ENCODE results near the gene CST5. TPM values are rescaled to one million over a fixed set of nuclear protein-coding genes. Genes with fewer than 3 reads are reported as not detected.

The CST5 gene
- polyA plus RNA-seq, 1 donor from 2014 or later, result not detected

DNA sequence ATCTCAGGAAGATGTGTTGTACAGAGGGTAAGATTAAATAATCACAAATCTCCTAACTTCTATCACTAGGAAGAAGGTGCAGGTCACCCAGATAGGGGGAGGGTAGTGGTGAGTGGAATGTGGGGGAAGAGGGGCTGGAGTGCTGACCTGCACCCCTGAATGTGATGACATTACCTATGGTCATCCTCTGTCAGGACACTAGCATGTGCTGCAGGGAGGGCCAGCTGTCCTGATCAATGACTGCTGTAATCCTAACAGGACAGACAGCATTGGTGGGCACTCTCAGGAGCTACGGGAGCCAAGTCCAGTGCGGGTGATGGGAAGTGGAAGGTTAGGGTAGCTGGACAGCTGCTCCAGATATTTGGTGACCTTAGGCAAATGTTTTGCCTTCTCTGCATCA is 45.2 kb upstream of the CST5 start:
- H3K9ac ChIP-seq (ENCODE audit: low read length), result no peak overlapping the region
- TF ChIP-seq MXI1 (conservative IDR thresholded peaks at IDR 0.05; ENCODE audit: poor library complexity, severe bottlenecking) (no peak), EP300 (conservative IDR thresholded peaks at IDR 0.05; ENCODE audit: poor library complexity, severe bottlenecking) (no peak), TAF1 (IDR thresholded peaks at IDR 0.05; ENCODE audit: low read depth) (no peak), RAD21 (conservative IDR thresholded peaks at IDR 0.05) (no peak), SMC3 (conservative IDR thresholded peaks at IDR 0.05; ENCODE audit: poor library complexity) (no peak), EZH2 (IDR thresholded peaks at IDR 0.05; ENCODE audit: borderline replicate concordance, insufficient read depth, low read length, poor library complexity, severe bottlenecking) (no peak), POLR2AphosphoS5 (IDR thresholded peaks at IDR 0.05) (no peak)
- TF ChIP-seq, protein P1, sequence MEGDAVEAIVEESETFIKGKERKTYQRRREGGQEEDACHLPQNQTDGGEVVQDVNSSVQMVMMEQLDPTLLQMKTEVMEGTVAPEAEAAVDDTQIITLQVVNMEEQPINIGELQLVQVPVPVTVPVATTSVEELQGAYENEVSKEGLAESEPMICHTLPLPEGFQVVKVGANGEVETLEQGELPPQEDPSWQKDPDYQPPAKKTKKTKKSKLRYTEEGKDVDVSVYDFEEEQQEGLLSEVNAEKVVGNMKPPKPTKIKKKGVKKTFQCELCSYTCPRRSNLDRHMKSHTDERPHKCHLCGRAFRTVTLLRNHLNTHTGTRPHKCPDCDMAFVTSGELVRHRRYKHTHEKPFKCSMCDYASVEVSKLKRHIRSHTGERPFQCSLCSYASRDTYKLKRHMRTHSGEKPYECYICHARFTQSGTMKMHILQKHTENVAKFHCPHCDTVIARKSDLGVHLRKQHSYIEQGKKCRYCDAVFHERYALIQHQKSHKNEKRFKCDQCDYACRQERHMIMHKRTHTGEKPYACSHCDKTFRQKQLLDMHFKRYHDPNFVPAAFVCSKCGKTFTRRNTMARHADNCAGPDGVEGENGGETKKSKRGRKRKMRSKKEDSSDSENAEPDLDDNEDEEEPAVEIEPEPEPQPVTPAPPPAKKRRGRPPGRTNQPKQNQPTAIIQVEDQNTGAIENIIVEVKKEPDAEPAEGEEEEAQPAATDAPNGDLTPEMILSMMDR (IDR thresholded peaks at IDR 0.05; ENCODE audit: poor library complexity, severe bottlenecking), result no peak
- TF ChIP-seq, protein P2, sequence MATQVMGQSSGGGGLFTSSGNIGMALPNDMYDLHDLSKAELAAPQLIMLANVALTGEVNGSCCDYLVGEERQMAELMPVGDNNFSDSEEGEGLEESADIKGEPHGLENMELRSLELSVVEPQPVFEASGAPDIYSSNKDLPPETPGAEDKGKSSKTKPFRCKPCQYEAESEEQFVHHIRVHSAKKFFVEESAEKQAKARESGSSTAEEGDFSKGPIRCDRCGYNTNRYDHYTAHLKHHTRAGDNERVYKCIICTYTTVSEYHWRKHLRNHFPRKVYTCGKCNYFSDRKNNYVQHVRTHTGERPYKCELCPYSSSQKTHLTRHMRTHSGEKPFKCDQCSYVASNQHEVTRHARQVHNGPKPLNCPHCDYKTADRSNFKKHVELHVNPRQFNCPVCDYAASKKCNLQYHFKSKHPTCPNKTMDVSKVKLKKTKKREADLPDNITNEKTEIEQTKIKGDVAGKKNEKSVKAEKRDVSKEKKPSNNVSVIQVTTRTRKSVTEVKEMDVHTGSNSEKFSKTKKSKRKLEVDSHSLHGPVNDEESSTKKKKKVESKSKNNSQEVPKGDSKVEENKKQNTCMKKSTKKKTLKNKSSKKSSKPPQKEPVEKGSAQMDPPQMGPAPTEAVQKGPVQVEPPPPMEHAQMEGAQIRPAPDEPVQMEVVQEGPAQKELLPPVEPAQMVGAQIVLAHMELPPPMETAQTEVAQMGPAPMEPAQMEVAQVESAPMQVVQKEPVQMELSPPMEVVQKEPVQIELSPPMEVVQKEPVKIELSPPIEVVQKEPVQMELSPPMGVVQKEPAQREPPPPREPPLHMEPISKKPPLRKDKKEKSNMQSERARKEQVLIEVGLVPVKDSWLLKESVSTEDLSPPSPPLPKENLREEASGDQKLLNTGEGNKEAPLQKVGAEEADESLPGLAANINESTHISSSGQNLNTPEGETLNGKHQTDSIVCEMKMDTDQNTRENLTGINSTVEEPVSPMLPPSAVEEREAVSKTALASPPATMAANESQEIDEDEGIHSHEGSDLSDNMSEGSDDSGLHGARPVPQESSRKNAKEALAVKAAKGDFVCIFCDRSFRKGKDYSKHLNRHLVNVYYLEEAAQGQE (IDR thresholded peaks at IDR 0.05; ENCODE audit: borderline replicate concordance), result no peak
- no peak overlapping the region for H3K27ac ChIP-seq (ENCODE audit: low read length)
- H2AFZ ChIP-seq (ENCODE audit: low read depth, low read length), result no peak overlapping the region
- no peaks in the 10 kb centered on the region for H3F3A ChIP-seq (ENCODE audit: insufficient read depth, low read length, poor library complexity, severe bottlenecking)
- H3K79me2 ChIP-seq (replicated peaks; ENCODE audit: insufficient read depth, low read length), result no peaks in the 10 kb centered on the region
- H3K27me3 ChIP-seq (ENCODE audit: insufficient read depth, low read depth, low read length), result no peaks in the 10 kb centered on the region
- H3K36me3 ChIP-seq (ENCODE audit: insufficient read depth, low read length), result no peaks in the 10 kb centered on the region
- no peak overlapping the region for H3K4me3 ChIP-seq (ENCODE audit: low read length)
- no peaks in the 10 kb centered on the region for H4K20me1 ChIP-seq (ENCODE audit: insufficient read depth)
- no peaks in the 10 kb centered on the region for H3K9me3 ChIP-seq (ENCODE audit: low read length)
- H3K9me2 ChIP-seq (ENCODE audit: insufficient read depth, low read length), result no peaks in the 10 kb centered on the region
- H3K4me2 ChIP-seq (ENCODE audit: low read length), result no peak overlapping the region

DNA sequence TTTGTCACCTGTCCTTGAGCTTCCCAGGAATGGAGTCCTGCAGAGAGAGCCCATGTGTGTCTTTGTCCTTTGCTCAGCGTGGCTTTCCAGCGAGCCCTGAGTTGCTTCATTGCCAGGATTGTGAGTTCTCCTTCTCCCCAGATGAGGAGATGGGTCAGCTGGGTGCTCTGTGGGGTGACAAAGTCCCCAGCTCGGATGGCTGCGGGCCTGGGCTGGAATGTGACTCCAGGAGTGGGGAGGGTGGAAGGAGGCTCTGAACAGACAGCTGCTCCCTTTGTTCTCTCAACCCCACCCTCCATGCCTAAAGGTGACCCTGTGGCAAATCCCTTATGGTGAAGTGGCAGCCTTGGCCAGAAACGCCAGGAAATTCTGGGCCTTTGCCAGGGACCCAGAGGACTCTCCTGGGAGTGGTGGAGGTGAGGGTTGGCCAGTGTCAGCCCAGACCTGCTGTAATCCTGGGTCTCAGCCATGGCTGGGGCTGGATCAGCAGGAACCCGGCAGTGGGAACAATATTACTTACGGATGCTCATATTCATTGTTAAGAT is 44.4 kb upstream of the CST5 start:
- Histone ChIP-seq H3K36me3 (ENCODE audit: insufficient read depth, low read length) (no peaks in the 10 kb centered on the region), H3K9ac (ENCODE audit: low read length) (no peak overlapping the region), H4K20me1 (ENCODE audit: insufficient read depth) (no peaks in the 10 kb centered on the region), H3K9me2 (ENCODE audit: insufficient read depth, low read length) (no peaks in the 10 kb centered on the region), H3K4me2 (ENCODE audit: low read length) (no peak overlapping the region), H3K27me3 (ENCODE audit: insufficient read depth, low read depth, low read length) (no peaks in the 10 kb centered on the region), H3F3A (ENCODE audit: insufficient read depth, low read length, poor library complexity, severe bottlenecking) (no peaks in the 10 kb centered on the region), H3K4me3 (ENCODE audit: low read length) (no peak overlapping the region), H3K9me3 (ENCODE audit: low read length) (no peaks in the 10 kb centered on the region), H3K79me2 (replicated peaks; ENCODE audit: insufficient read depth, low read length) (no peaks in the 10 kb centered on the region), H3K27ac (ENCODE audit: low read length) (no peak overlapping the region), H2AFZ (ENCODE audit: low read depth, low read length) (no peak overlapping the region)
- no peak for TF ChIP-seq MXI1 (conservative IDR thresholded peaks at IDR 0.05; ENCODE audit: poor library complexity, severe bottlenecking)

DNA sequence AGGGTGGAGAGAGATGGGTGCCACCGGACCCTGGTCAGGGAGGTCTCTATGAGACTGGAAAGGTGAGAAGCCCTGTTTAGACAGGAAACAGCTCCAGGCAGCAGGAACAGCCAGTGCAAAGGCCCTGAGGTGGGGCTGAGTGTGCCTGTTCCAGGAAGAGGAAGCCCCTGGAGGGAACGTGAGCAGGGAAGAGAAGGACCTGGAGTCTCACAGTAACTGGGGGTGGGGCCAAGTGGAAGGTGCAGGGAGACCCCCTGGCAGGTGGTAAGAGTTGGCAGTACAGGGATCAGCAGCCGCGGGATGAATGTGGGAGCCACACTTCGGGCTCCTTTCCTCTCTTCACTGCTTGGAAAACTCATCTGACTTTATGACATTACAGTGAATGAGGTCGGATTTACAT is 43.8 kb upstream of the CST5 start:
- H4K20me1 ChIP-seq (ENCODE audit: insufficient read depth), result no peaks in the 10 kb centered on the region
- no peaks in the 10 kb centered on the region for H3K36me3 ChIP-seq (ENCODE audit: insufficient read depth, low read length)
- no peak for TF ChIP-seq POLR2AphosphoS5 (IDR thresholded peaks at IDR 0.05)
- TF ChIP-seq SMC3 (conservative IDR thresholded peaks at IDR 0.05; ENCODE audit: poor library complexity), result no peak
- TF ChIP-seq EZH2 (IDR thresholded peaks at IDR 0.05; ENCODE audit: borderline replicate concordance, insufficient read depth, low read length, poor library complexity, severe bottlenecking), result no peak
- TF ChIP-seq, protein P1 (IDR thresholded peaks at IDR 0.05; ENCODE audit: poor library complexity, severe bottlenecking), result no peak
- TF ChIP-seq MXI1 (conservative IDR thresholded peaks at IDR 0.05; ENCODE audit: poor library complexity, severe bottlenecking), result no peak
- TF ChIP-seq TAF1 (IDR thresholded peaks at IDR 0.05; ENCODE audit: low read depth), result no peak
- no peak for TF ChIP-seq RAD21 (conservative IDR thresholded peaks at IDR 0.05)
- no peak for TF ChIP-seq EP300 (conservative IDR thresholded peaks at IDR 0.05; ENCODE audit: poor library complexity, severe bottlenecking)
- TF ChIP-seq, protein P2 (IDR thresholded peaks at IDR 0.05; ENCODE audit: borderline replicate concordance), result no peak
- H3K9ac ChIP-seq (ENCODE audit: low read length), result no peak overlapping the region
- no peak overlapping the region for H3K4me2 ChIP-seq (ENCODE audit: low read length)
- H3K9me2 ChIP-seq (ENCODE audit: insufficient read depth, low read length), result no peaks in the 10 kb centered on the region
- H3F3A ChIP-seq (ENCODE audit: insufficient read depth, low read length, poor library complexity, severe bottlenecking), result no peaks in the 10 kb centered on the region
- no peak overlapping the region for H2AFZ ChIP-seq (ENCODE audit: low read depth, low read length)
- H3K9me3 ChIP-seq (ENCODE audit: low read length), result no peaks in the 10 kb centered on the region
- H3K27ac ChIP-seq (ENCODE audit: low read length), result no peak overlapping the region
- no peak overlapping the region for H3K4me3 ChIP-seq (ENCODE audit: low read length)
- no peaks in the 10 kb centered on the region for H3K27me3 ChIP-seq (ENCODE audit: insufficient read depth, low read depth, low read length)
- H3K79me2 ChIP-seq (replicated peaks; ENCODE audit: insufficient read depth, low read length), result no peaks in the 10 kb centered on the region
